ENCODE data around the gene MED27. TPM values are rescaled to one million over a fixed set of nuclear protein-coding genes. Genes with fewer than 3 reads are reported as not detected.

Gene MED27
- total and polyA plus RNA-seq, 5 experiments from 2014 or later = 14.3 to 43.4 (median 36.3) TPM

- DNase-seq (no peak), ATAC-seq (no peak)
- Mint-ChIP-seq H3K27me3 (no peaks in the 10 kb centered on the region), H3K4me3 (no peak overlapping the region), H3K27ac (no peak overlapping the region), H3K4me1 (peaks cover 5 to 16% (median 10%) of the 10 kb centered on the region in 4 donors), H3K36me3 (peaks cover 0 to 27% (median 18%) of the 10 kb centered on the region in 3 donors), H3K9me3 (no peaks in the 10 kb centered on the region)
- POLR2A ChIA-PET = no interaction called here
Observed at GRCh38 chr9:131997076-131997475, 82.6 kb downstream of the MED27 start.

DNA sequence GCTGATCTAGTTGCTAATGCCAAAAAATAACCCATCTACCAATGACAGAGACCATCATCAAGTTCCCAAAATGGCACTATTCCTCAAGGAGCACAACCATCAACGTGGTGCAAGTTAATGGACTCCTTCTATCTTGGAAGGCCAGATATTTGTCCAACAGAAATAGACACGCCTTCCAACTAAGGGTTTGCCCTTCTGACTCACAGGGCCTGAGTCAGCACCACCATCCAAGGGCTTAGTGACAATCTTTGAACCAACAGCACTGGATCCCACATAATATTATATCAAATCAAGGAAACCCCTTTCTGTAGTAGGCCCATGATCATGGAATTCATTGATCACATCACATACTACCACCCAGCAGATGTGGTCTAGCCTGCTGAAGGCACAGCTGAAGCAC lies 84.3 kb downstream of the MED27 start:
- no peaks in the 10 kb centered on the region for H3K27me3 Mint-ChIP-seq
- no peak for DNase-seq
- no peak overlapping the region for H3K27ac Mint-ChIP-seq
- H3K4me1 Mint-ChIP-seq = peaks cover 8 to 14% (median 11%) of the 10 kb centered on the region in 4 donors
- peaks cover 0 to 15% (median 12%) of the 10 kb centered on the region in 3 donors for H3K36me3 Mint-ChIP-seq
- H3K9me3 Mint-ChIP-seq = no peaks in the 10 kb centered on the region
- POLR2A ChIA-PET = no interaction called here
- ATAC-seq = no peak
- no peak overlapping the region for H3K4me3 Mint-ChIP-seq

DNA sequence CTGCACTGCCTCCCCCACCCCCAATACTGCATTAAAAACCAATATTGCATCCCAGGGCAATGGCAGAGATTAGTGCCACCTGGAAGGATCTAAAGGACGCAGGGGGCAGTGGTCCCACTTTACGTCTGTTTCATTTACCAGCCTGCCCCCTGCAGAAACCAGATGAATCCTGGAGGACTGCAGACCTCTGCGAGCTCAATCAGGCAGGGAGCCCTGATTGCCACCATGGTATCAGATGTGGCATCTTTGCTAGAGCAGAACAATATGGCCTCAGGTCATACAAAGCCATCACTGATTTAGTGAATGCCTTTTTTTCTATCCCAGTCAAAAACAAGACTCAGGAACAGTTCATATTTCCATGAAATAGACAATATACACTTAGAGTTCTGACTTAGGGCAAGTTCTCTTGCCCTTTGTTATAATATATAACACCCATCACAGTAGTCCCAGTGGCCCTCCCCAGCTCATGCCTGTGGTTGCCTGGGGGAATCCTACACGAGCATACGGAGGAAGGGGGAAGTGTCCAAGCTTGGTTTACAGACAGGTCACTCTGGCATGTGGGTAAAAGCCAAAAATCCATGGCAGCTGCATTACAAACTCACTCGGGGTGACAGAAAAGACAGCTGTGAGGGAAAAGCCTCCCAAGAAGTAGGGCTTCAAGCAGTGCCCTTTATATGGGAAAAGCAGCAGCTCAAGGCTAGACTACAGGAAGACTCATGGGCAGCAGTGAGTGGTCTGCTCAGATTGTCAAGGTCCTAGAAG lies 85.1 kb downstream of the MED27 start:
- H3K9me3 Mint-ChIP-seq = no peaks in the 10 kb centered on the region
- POLR2A ChIA-PET = no interaction called here
- ATAC-seq (no peak), DNase-seq (no peak)
- H3K27me3 Mint-ChIP-seq = no peaks in the 10 kb centered on the region
- H3K27ac Mint-ChIP-seq = no peak overlapping the region
- H3K4me3 Mint-ChIP-seq = no peak overlapping the region
- H3K4me1 Mint-ChIP-seq = peaks cover 6 to 15% (median 8%) of the 10 kb centered on the region in 4 donors
- peaks cover 0 to 15% (median 10%) of the 10 kb centered on the region in 3 donors for H3K36me3 Mint-ChIP-seq

GRCh38 chr9:131992906-131993657 lies 86.6 kb downstream of the MED27 start:
- POLR2A ChIA-PET = no interaction called here
- no peak overlapping the region for H3K4me3 Mint-ChIP-seq
- H3K27ac Mint-ChIP-seq = peak overlapping the region in 1 of 10 donors; percentile 28

GRCh38 chr9:131987232-131987631 lies 92.4 kb downstream of the MED27 start:
- ATAC-seq = no peak
- Mint-ChIP-seq H3K27ac (no peak overlapping the region), H3K27me3 (no peaks in the 10 kb centered on the region), H3K4me1 (peaks cover 0 to 15% (median 7%) of the 10 kb centered on the region in 4 donors), H3K36me3 (peaks cover 0 to 4% (median 3%) of the 10 kb centered on the region in 3 donors), H3K9me3 (no peaks in the 10 kb centered on the region), H3K4me3 (no peak overlapping the region)
- POLR2A ChIA-PET = no interaction called here
- no peak for DNase-seq

More at GRCh38 chr9:131992906-131993657, 86.6 kb downstream of the MED27 start:
- H3K27me3 Mint-ChIP-seq = no peaks in the 10 kb centered on the region
- no peaks in the 10 kb centered on the region for H3K9me3 Mint-ChIP-seq
- no peak for ATAC-seq
- DNase-seq = no peak
- H3K36me3 Mint-ChIP-seq = peaks cover 0 to 13% (median 7%) of the 10 kb centered on the region in 3 donors
- peaks cover 2 to 15% (median 8%) of the 10 kb centered on the region in 4 donors for H3K4me1 Mint-ChIP-seq

DNA sequence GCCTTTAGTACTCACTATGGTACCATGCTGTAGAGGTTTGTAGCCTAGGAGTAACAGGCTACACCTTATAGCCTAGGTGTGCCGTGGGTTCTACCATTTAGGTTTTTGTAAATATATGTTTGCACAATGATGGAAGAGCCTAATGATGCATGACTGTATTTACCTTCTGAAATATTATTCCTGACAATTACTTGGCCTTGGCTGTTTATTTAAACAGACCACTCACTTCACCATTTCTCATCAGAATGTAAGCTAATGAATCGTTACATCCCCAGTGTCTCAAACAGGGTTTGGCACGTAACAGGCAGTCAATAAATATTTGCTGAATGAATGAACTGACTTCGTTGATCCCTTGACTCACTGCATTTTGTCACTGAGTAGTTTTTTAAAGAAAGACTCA lies 93.1 kb downstream of the MED27 start:
- Mint-ChIP-seq H3K27me3 (no peaks in the 10 kb centered on the region), H3K36me3 (peaks cover 0 to 4% (median 3%) of the 10 kb centered on the region in 3 donors), H3K27ac (no peak overlapping the region), H3K4me1 (peaks cover 0 to 15% (median 7%) of the 10 kb centered on the region in 4 donors), H3K4me3 (no peak overlapping the region), H3K9me3 (no peaks in the 10 kb centered on the region)
- ATAC-seq = no peak
- POLR2A ChIA-PET = interaction anchor here (0.7 kb wide), 1 partner anchor 15 kb away, joined by 8 read pairs; no protein-coding TSS in a partner anchor
- DNase-seq = no peak

DNA sequence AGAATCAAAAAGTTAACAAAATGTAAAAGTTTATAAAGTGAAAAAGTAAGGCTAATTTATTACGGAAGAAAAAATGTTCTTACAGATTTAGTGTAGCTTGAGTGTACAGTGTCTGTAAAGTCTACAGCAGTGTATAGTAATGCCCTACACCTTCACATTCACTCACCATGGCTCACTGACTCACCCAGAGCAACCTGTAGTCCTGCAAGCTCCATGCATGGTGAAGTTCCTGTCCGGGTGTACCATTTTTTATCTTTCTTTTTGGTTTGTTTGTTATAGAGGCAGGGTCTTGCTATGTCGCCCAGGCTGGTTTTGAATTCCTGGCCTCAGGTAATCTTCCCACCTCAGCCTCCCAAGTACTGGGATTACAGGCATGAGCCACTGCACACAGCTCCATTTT lies 93.6 kb downstream of the MED27 start:
- Mint-ChIP-seq H3K27me3 (no peaks in the 10 kb centered on the region), H3K36me3 (peaks cover 0 to 4% (median 3%) of the 10 kb centered on the region in 3 donors), H3K9me3 (no peaks in the 10 kb centered on the region), H3K4me3 (no peak overlapping the region), H3K27ac (no peak overlapping the region), H3K4me1 (peaks cover 0 to 15% (median 9%) of the 10 kb centered on the region in 4 donors)
- ATAC-seq (no peak), DNase-seq (no peak)
- POLR2A ChIA-PET = interaction anchor here (0.7 kb wide), 1 partner anchor 16 kb away, joined by 8 read pairs; no protein-coding TSS in a partner anchor

DNA sequence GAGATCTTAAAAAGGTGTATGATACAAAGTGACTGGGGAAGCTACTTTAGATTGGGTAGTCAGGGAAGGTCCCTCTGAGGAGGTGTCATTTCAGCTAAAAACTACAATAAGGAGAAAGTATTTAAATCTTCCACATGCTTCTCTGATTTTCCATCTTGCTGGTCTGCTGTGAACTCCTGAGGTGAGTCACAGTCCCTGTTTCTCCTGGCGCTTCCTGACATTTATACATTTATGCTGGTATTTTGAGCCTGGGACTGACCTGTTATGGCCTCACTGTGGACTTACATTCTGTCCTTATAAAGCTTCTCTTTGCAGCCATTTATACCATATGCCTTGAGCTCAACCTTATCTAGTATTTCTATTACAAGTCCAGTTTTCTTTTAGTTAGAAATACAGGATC lies 95.1 kb downstream of the MED27 start:
- Mint-ChIP-seq H3K27ac (no peak overlapping the region), H3K36me3 (peaks cover 0 to 4% (median 3%) of the 10 kb centered on the region in 3 donors), H3K4me1 (peaks cover 0 to 6% (median 4%) of the 10 kb centered on the region in 4 donors), H3K9me3 (no peaks in the 10 kb centered on the region), H3K27me3 (no peaks in the 10 kb centered on the region), H3K4me3 (no peak overlapping the region)
- POLR2A ChIA-PET = no interaction called here
- ATAC-seq = no peak
- DNase-seq = no peak

DNA sequence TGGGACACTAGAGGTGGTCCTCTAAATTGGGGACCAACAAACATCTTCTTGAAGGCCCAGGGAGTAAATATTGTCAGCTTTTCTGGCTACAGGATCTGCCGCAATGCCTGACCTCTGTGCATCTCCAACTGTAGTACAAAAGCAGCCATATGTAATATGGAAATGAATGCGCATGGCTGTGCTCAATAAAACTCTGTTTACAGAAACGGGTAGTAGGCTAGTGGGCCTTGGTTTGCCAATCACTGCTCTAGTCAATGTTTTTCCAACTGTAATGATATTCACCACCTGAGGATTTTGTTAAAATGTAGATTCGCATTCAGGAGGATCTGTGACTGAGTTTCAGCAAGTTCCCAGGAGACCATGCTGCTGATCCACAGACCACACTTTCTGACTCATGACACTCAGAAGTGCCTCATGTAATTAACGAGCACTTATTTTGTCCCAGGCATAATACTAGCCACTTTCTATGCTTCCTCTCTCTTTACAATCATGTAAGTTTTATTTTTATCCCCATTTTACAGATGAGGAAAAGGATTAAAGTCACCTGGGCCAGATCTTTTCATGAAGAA lies 96.9 kb downstream of the MED27 start:
- POLR2A ChIA-PET = no interaction called here
- Mint-ChIP-seq H3K36me3 (peaks cover 0 to 6% (median 4%) of the 10 kb centered on the region in 3 donors), H3K4me3 (no peak overlapping the region), H3K4me1 (peaks cover 5 to 11% (median 6%) of the 10 kb centered on the region in 4 donors), H3K9me3 (no peaks in the 10 kb centered on the region), H3K27ac (no peak overlapping the region), H3K27me3 (no peaks in the 10 kb centered on the region)
- DNase-seq = no peak
- no peak for ATAC-seq

DNA sequence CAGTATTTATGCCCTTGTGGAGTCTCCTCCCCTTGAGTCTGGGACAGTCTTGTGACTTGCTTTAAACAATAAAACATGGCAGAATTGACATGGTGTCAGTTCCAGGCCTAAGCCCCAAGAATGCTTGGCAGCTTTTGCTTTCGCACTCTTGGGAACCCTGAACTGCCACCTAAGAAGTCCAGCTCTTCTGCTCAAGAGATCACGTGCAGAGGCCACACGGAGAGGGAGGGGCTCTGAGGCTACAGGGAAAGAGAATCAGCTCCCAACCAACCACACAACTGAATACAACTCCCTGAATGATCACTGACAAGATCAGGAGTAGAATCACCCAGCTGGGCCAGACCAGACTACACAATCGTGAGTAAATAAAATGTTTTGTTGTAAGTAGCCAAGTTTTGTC lies 97.6 kb downstream of the MED27 start:
- POLR2A ChIA-PET = no interaction called here
- peak overlapping the region in 2 of 10 donors; percentile 39 to 61 for H3K27ac Mint-ChIP-seq
- H3K4me3 Mint-ChIP-seq = no peak overlapping the region
- ATAC-seq (no peak), DNase-seq (no peak)
- H3K9me3 Mint-ChIP-seq = no peaks in the 10 kb centered on the region
- peaks cover 0 to 7% (median 4%) of the 10 kb centered on the region in 3 donors for H3K36me3 Mint-ChIP-seq
- peaks cover 5 to 17% (median 6%) of the 10 kb centered on the region in 4 donors for H3K4me1 Mint-ChIP-seq
- H3K27me3 Mint-ChIP-seq = no peaks in the 10 kb centered on the region

DNA sequence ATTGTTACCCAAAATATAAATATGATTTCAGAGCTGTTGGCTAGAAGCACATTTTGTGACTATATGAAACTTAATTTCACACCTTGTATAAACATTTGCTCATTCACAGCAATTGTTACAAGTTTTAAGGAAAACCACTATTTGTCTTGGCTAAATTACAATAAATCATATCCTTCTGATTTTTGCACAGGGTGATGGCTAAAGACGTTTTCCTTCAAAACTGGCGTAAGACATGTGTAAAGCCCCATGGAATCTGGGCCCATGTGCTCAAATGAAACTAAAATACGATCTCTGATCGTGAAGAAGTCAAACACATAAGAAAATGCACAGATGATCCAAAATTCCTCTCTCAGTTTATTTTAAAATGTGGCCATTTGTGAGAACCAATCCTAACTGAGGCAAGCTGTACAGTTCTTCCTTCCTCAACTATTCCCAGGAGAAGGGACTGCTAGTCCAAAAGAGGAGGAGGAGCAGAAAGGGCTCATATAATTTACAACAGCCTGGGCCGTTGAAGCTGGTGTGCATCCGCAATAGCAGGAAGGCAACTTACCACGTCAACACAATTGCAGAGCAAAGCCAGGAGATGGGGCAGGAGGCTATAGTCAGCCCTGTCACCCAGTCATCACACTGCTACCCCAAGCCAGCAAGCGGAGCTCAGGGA lies 98.4 kb downstream of the MED27 start:
- POLR2A ChIA-PET = no interaction called here

DNA sequence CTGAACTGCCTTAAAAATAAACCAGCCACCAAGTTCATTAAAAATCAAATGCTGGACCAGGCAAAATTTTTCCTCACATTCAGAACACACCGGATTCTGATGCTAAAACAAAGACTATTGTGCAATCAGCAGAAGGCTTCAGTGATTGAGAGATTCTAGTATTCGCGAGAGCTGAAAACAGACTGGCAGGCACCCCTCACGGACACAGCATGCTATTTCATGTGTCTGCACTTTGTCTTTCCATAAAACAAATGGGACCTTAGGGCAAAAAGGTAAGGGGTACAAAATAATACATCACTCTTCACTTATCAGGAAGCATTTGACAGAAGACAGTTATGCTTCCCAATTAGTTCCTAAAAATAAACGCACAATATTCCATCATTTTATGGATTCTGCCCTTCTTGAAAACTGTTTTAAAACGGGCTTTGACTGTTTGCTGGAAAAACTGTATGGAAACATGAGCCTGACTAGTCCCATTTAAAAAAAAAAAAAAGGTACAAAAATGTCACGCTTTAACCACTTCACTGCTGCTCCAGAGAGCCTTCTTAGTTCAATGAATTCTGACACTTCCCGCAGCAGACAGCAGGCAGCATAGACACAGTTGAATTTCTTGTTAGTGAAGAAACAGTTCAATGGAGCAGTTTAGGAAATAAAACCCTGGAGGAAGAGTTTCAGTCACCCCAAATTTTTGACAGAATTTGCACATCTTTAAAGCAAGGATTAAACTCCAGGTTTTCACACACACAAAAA lies 99.2 kb downstream of the MED27 start:
- H3K9me3 Mint-ChIP-seq = no peaks in the 10 kb centered on the region
- no peak overlapping the region for H3K4me3 Mint-ChIP-seq
- H3K27ac Mint-ChIP-seq = no peak overlapping the region
- DNase-seq (no peak), ATAC-seq (no peak)
- H3K4me1 Mint-ChIP-seq = peaks cover 5 to 30% (median 6%) of the 10 kb centered on the region in 4 donors
- no peaks in the 10 kb centered on the region for H3K27me3 Mint-ChIP-seq
- POLR2A ChIA-PET = no interaction called here
- peaks cover 0 to 5% (median 5%) of the 10 kb centered on the region in 3 donors for H3K36me3 Mint-ChIP-seq

More for the DNA sequence above, 98.4 kb downstream of the MED27 start:
- no peak for ATAC-seq
- peaks cover 0 to 5% (median 4%) of the 10 kb centered on the region in 3 donors for H3K36me3 Mint-ChIP-seq
- H3K4me3 Mint-ChIP-seq = no peak overlapping the region
- H3K4me1 Mint-ChIP-seq = peaks cover 5 to 26% (median 6%) of the 10 kb centered on the region in 4 donors
- no peaks in the 10 kb centered on the region for H3K27me3 Mint-ChIP-seq
- no peak for DNase-seq
- peak overlapping the region in 1 of 10 donors; percentile 66 for H3K27ac Mint-ChIP-seq
- H3K9me3 Mint-ChIP-seq = no peaks in the 10 kb centered on the region

All from naive thymus-derived CD8-positive, alpha-beta T cell (primary cell).